Stimulated activated CD4-positive, alpha-beta T cell treated with anti-CD3 and anti-CD28 coated beads, Interleukin-4, amount 100 ng/mL, for 48 hours (primary cell): ENCODE results near the gene IGSF21.
"Not testable (repeated sequence)": the region's sequence is repeated elsewhere in the genome, so short reads cannot be mapped to it uniquely, and the experiment has no call there.

ENCODE experiments used
- DNase-seq, 2 donors: peaks; one replicate each; pipeline ENCODE4 v3.0.0-alpha.2; 2020; ENCODE audit warnings: low read depth in 2 of 2

The IGSF21 gene

GRCh38 chr1:18144916-18145647 is 37.5 kb downstream of the IGSF21 start:
- no peak for DNase-seq

GRCh38 chr1:18145851-18146618 is 38.4 kb downstream of the IGSF21 start:
- no peak for DNase-seq

DNA sequence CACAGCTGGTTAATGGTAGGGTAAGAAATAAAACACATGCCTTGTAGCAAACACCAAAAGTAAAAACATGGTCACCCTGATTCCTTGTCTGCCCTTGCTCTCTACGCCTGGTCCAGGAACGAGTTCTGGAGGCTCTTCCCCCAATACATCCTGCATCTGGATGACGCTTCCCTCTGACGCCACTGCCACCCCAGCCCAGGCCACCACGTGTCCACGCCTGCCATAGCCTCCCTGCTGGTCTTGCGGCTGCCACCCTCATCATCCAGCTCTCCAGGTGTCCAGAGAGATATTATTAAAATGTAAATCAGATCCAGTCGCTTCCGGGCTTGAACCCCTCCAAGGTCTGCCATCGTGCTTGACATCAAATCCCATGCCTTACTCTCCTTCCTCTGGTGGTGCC is 39.3 kb downstream of the IGSF21 start:
- DNase-seq: no peak

- DNase-seq: no peak
Observed at GRCh38 chr1:18147672-18148071, 40.1 kb downstream of the IGSF21 start.

GRCh38 chr1:18148461-18148860 is 40.9 kb downstream of the IGSF21 start:
- no peak for DNase-seq

GRCh38 chr1:18149027-18149641 is 41.5 kb downstream of the IGSF21 start:
- no peak for DNase-seq

GRCh38 chr1:18151436-18152122 is 44.0 kb downstream of the IGSF21 start:
- no peak for DNase-seq

DNA sequence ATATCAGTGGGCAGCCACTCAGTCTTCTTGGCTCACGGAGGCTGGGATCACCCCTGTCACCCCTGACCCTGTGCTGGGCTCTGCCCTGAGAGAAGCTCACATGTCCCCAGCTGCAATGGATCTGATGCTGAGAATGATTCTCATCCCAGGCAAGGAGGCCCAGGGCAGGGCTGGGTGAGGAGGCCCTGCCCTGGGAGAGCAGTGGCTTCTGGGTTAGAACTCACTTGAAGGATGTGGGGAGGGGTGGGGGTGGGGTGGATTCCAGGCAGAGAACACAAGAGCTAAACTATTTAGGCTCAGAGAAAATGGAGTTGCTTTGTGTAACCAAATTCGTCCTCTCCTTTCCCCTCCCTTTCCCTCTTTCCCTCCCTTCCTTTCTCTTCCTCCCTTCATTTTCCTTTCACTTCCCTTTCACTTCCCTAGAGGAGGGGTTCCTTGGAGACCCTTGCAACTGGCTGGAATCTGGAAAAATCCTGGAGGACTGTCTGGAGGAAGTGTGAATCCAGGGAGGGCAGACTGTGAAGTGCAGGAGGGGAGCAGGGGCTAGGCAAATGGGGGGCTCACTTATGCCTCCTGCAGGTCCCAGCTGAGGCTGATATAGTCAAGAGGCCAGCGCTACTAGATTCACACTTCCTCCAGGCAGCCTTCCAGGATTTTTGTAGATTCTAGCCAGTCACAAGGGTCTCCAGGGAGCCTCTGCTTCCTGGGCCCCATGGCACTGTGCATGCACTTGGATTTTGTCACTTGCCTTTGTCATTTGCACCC is 47.0 kb downstream of the IGSF21 start:
- DNase-seq: no peak

DNA sequence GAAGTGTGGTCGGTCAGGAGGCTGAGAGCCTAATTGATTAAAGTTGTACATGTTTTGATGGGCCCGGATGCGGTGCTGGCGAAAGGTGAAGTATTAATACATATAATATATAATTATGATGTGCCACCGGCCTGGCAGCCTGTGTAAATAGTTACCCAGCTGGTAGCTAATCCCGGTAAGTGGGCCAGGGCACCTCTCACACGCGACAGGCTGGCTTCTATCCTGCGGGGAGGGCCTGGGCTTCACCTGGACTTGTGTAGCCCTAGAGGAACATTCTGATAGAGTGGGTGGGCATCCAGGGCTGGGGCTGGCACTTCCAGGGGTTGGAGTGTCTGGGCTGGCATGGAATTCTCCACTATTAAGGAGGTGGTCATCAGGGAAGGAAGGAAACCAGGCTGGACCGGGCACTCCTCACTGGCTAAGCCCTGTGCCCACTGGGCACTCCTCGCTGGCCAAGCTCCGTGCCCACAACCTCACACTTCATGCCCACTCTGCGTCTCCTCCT is 48.3 kb downstream of the IGSF21 start:
- no peak for DNase-seq

DNA sequence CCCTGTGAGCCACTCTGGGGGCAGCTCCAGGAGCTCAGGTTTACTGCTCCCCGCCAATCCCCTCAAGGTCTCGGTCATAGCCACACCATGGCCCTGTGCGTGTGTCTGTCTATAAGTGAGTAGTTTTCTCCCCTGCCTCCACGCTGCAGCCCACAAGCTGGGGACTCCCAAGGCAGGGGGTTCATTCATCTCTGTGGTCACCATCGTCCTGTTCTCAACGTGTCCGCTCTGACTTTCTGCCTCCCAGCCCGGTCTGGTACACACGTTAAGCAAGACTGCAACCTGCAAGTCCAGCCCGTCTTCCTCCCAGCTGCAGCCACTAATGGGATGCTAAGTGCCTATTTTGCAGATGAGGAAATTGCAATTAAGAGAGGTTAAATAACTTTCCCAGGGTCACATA is 49.8 kb downstream of the IGSF21 start:
- no peak for DNase-seq

DNA sequence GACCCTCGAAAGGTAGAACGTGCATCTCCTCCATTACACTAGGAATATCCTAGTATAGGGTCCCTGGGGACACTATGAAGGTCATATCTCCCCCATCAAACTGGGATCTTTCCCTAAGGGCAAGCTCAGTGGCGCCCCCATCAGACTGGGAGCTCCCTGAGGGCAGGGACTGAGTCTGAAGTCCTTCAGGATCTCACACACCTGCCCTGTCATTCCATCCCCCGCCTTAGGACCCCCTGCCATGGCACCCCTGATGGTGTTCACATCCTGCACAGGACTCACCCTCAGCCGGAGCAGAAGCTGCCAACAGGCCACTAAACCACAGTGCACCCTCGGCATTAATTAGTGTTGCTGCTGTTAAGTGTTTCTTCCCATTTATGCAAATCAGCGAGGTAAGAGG is 50.4 kb downstream of the IGSF21 start:
- DNase-seq: no peak

GRCh38 chr1:18158714-18159113 is 51.1 kb downstream of the IGSF21 start:
- no peak for DNase-seq

GRCh38 chr1:18160290-18160942 is 52.8 kb downstream of the IGSF21 start:
- no peak for DNase-seq

GRCh38 chr1:18161690-18162089 is 54.1 kb downstream of the IGSF21 start:
- DNase-seq: no peak

- DNase-seq: not testable (repeated sequence)
Observed at GRCh38 chr1:18165640-18166039, 58.0 kb downstream of the IGSF21 start.

GRCh38 chr1:18166341-18166740 is 58.7 kb downstream of the IGSF21 start:
- no peak for DNase-seq

DNA sequence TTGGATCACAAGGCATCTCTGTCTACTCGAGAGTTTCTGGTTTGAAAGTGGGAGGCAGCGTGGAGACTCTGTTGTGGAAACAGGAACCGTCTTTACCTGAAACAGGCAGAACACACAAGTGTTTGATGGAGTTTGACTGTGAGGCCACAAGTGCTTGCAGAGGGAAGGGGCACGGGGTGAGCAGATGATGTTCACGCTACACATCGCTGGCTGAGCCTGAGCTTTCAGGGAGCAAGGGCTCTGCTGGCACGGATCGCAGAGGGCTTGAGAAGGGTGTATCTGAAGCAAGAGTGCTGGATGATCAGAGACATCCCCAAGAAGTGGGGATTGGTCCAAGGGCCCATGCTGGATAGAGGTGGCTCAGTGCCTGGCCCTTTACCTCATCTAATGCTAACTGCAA is 59.3 kb downstream of the IGSF21 start:
- DNase-seq: no peak

- DNase-seq: no peak
Observed at GRCh38 chr1:18170444-18170843, 62.8 kb downstream of the IGSF21 start.

- no peak for DNase-seq
Observed at GRCh38 chr1:18174037-18174436, 66.4 kb downstream of the IGSF21 start.

DNA sequence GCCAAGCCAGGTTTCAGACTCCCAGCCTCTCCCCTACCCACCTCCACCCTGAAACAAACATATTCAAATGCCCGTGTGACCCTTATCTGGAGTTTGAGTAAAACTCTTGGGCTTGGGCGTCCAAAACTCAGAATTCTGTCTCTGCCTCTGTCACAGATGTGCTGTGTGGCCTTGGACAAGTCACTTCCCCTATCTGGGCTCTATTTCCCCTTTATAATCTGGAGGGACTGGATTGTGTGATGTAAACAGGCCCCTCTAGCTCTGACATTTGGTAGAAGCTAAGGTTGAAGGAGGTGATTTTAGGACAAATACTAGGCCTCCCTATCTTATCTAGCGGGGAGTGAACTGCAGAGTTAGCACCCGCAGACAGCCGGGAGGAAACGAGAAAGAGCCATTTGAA is 67.5 kb downstream of the IGSF21 start:
- no peak for DNase-seq
